CD14-positive monocyte (primary cell): ENCODE data around the gene KLK12. TPM values are rescaled to one million over a fixed set of nuclear protein-coding genes. Genes with fewer than 3 reads are reported as not detected.

ENCODE experiments used
- DNase-seq, 3 donors: peaks; one replicate each; pipeline ENCODE4 v3.0.0-alpha.2; 2011 to 2022
- H2AFZ ChIP-seq: 2 replicates; pipeline ENCODE4 v1.6.0; 2012; ENCODE audit warnings: mild to moderate bottlenecking, low read depth, low read length, inconsistent platforms; ENCODE audit not compliant: insufficient read depth, poor library complexity, severe bottlenecking
- H3K27ac ChIP-seq, 2 donors: 1 replicate in 1 of 2; 2 replicates in 1 of 2; pipeline ENCODE4 v1.5.1; 2012 to 2013; ENCODE audit warnings: low read length in 2 of 2, control low read depth in 1 of 2, inconsistent platforms in 1 of 2, low read depth in 1 of 2, mild to moderate bottlenecking in 1 of 2
- H3K27me3 ChIP-seq, 2 donors: one replicate each; pipeline versions ENCODE4 v1.6.0 to v1.6.1; 2011 to 2013; ENCODE audit warnings: low read length in 2 of 2; ENCODE audit not compliant: control insufficient read depth in 2 of 2, insufficient read depth in 2 of 2
- H3K36me3 ChIP-seq, 2 donors: replicated peaks in 1 of 2; 1 replicate in 1 of 2; 2 replicates in 1 of 2; pipeline versions ENCODE4 v1.5.1 to v1.6.1; 2012 to 2013; ENCODE audit warnings: low read length in 2 of 2, control low read depth in 1 of 2, inconsistent platforms in 1 of 2, mild to moderate bottlenecking in 1 of 2; ENCODE audit not compliant: insufficient read depth in 2 of 2, control insufficient read depth in 1 of 2
- H3K4me1 ChIP-seq, 2 donors: 1 replicate in 1 of 2; 2 replicates in 1 of 2; pipeline versions ENCODE4 v1.5.1 to v1.6.1; 2012 to 2013; ENCODE audit warnings: low read length in 2 of 2, control low read depth in 1 of 2, inconsistent platforms in 1 of 2, mild to moderate bottlenecking in 1 of 2, moderate library complexity in 1 of 2; ENCODE audit not compliant: insufficient read depth in 2 of 2, control insufficient read depth in 1 of 2
- H3K4me2 ChIP-seq: replicated peaks from 2 replicates; pipeline ENCODE3; 2012; ENCODE audit warnings: low read length, moderate library complexity, mild to moderate bottlenecking; ENCODE audit not compliant: poor library complexity, severe bottlenecking; ENCODE audit errors: extremely low read depth
- H3K4me3 ChIP-seq, 3 experiments: fragments of 200-600 bp in 1 of 3; sonication (generic) in 1 of 3; replicated peaks in 1 of 3; 1 replicate in 2 of 3; 2 replicates in 1 of 3; pipeline ENCODE4 v1.5.1; 2011 to 2013; ENCODE audit warnings: low read length in 3 of 3, mild to moderate bottlenecking in 3 of 3, control low read depth in 2 of 3, low read depth in 2 of 3, inconsistent platforms in 1 of 3, moderate library complexity in 1 of 3
- H3K79me2 ChIP-seq: 2 replicates; pipeline ENCODE4 v1.6.0; 2012; ENCODE audit warnings: mild to moderate bottlenecking, control low read depth, inconsistent platforms, low read length, moderate library complexity; ENCODE audit not compliant: insufficient read depth
- H3K9ac ChIP-seq: 2 replicates; pipeline ENCODE4 v1.6.0; 2017; ENCODE audit warnings: low read length, mild to moderate bottlenecking; ENCODE audit not compliant: insufficient read depth, poor library complexity, severe bottlenecking
- H3K9me3 ChIP-seq, 2 donors: replicated peaks in 1 of 2; 1 replicate in 1 of 2; 2 replicates in 1 of 2; pipeline versions ENCODE4 v1.5.1 to v1.6.1; 2012 to 2013; ENCODE audit warnings: low read length in 2 of 2, control low read depth in 1 of 2; ENCODE audit not compliant: control insufficient read depth in 1 of 2, insufficient read depth in 1 of 2
- H4K20me1 ChIP-seq: 2 replicates; pipeline ENCODE4 v1.6.0; 2012; ENCODE audit warnings: mild to moderate bottlenecking, low read length, control low read depth, moderate library complexity; ENCODE audit not compliant: insufficient read depth
- H3K27ac Mint-ChIP-seq, 7 donors: one replicate each; pipeline ENCODE4 v1.8.0; 2020; ENCODE audit warnings: mild to moderate bottlenecking in 7 of 7, mixed read lengths in 7 of 7, moderate library complexity in 6 of 7, inconsistent platforms in 2 of 7
- H3K27me3 Mint-ChIP-seq, 3 donors: one replicate each; pipeline ENCODE4 v1.8.0; 2021 to 2022; ENCODE audit warnings: low read depth in 3 of 3, mild to moderate bottlenecking in 3 of 3, mixed read lengths in 3 of 3, moderate library complexity in 3 of 3, inconsistent platforms in 1 of 3
- H3K36me3 Mint-ChIP-seq, 2 donors: one replicate each; pipeline ENCODE4 v1.8.0; 2020; ENCODE audit warnings: mixed read lengths in 2 of 2, inconsistent platforms in 1 of 2, mild to moderate bottlenecking in 1 of 2
- H3K4me1 Mint-ChIP-seq: one replicate; pipeline ENCODE4 v1.8.0; 2020; ENCODE audit warnings: mild to moderate bottlenecking, mixed read lengths
- H3K4me3 Mint-ChIP-seq, 2 donors: one replicate each; pipeline ENCODE4 v1.8.0; 2020; ENCODE audit warnings: mild to moderate bottlenecking in 2 of 2, mixed read lengths in 2 of 2, moderate library complexity in 1 of 2
- H3K9me3 Mint-ChIP-seq, 7 donors: one replicate each; pipeline ENCODE4 v1.8.0; 2020 to 2022; ENCODE audit warnings: mixed read lengths in 7 of 7, mild to moderate bottlenecking in 6 of 7, moderate library complexity in 6 of 7, inconsistent platforms in 2 of 7
- CTCF ChIP-seq: fragments of 200-600 bp; IDR thresholded peaks from one replicate; pipeline ENCODE4 v1.8.0; 2022; ENCODE audit warnings: antibody characterized with exemption, mild to moderate bottlenecking
- WGBS: methylation state at CpG from one replicate; pipeline ENCODE4 v1.1.5; 2013; ENCODE audit warnings: missing lambda C conversion rate; ENCODE audit not compliant: insufficient coverage; 5-methylcytosine and 5-hydroxymethylcytosine counted together
- intact Hi-C, 2 donors: fragments of 100-400 bp; cut with micrococcal nuclease; formaldehyde crosslinking; loops; one replicate each; pipeline versions ENCODE4 v1.15.0 to v1.15.1; 2023
- polyA plus RNA-seq, 3 donors: library from polyadenylated mRNA; depleted of rRNA in 1 of 3; unstranded in 2 of 3; stranded (reverse) in 1 of 3; fragments of 300-500 nt in 2 of 3; fragments of >200 nt in 1 of 3; fragmentation: Illumina TruSeq in 2 of 3; gene quantifications; 1 replicate in 2 of 3; 2 replicates in 1 of 3; pipeline ENCODE4 v1.2.3, GENCODE V29; 2012 to 2021

KLK12 gene
- polyA plus RNA-seq, 3 donors, result not detected

DNA sequence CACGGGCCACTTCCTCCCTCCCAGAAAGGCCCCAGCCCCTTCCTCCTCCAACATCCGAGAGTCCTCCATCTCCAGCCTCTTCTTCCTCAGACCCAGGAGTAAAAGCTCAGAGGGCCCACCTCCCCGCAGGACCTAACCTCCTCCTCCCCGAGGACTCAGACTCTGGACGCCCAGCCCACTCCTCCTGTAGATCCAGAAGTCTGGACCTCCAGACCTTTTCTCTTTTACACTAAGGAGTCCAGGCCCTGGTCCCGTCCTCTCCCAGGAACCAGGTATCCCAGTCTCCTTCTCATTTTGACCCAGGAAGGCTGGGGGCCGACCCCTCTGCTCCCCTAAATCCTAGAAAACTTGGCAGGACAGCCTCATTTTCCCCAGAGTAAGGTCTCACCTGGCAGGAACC lies 31.5 kb downstream of the KLK12 start:
- Histone ChIP-seq H3K4me1 (no peaks in the 10 kb centered on the region), H3K9ac (no peak overlapping the region), H3K79me2 (no peaks in the 10 kb centered on the region), H2AFZ (no peak overlapping the region), H3K9me3 (peaks cover 5% of the 10 kb centered on the region in 2 donors), H3K27me3 (peaks cover 0 to 4% of the 10 kb centered on the region in 2 donors), H3K36me3 (no peaks in the 10 kb centered on the region), H3K27ac (no peak overlapping the region), H3K4me2 (no peak overlapping the region), H4K20me1 (no peaks in the 10 kb centered on the region), H3K4me3 (no peak overlapping the region)
- Mint-ChIP-seq H3K4me3 (no peak overlapping the region), H3K27ac (peak overlapping the region in 1 of 7 donors; percentile 49), H3K27me3 (peaks cover 17 to 50% (median 34%) of the 10 kb centered on the region in 3 donors), H3K4me1 (peaks cover 4% of the 10 kb centered on the region), H3K9me3 (peaks cover 4 to 13% (median 8%) of the 10 kb centered on the region in 7 donors), H3K36me3 (no peaks in the 10 kb centered on the region)
- 67% methylated on average over 7 of the region's 7 CpGs for WGBS
- no peak for DNase-seq
- intact Hi-C loops, result no loop called here
- TF ChIP-seq CTCF, result no peak

DNA sequence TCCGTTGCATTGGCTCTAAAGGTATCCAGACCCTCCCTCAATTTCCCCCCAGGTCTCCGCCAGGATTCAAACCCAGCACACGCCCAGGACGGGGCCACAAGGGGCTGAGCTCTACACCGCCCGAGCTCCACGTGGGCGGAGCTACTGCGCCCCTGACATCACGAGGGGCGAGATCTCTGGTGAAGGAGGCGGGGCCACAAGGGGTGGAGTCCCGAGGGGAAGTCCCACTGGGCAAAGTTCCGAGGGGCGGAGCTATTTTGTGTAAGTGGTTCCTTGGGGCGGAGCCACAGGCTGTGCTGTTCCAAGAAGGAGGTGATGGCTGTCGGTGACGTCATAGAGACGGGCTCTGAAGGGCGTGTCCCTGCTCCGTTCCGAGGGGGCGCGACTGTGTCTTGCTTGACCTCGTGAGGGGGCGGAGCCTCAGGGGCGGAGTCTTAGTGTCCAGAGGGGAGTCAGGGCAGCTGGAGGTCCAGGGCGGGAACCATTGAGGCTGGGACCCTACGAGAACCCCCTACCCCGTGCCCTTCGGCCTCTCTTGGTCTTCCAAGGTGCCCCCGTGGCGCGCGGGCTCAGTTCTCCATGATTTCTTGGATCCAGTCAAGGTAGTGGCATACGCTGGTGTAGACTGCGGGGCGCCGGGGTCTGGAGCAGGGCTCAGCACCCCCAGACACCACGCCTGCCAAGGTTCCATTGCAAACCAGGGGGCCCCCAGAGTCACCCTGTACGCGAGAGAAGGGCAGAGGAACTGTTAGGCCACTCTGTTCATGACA lies 32.1 kb downstream of the KLK12 start:
- Histone ChIP-seq H3K79me2 (no peaks in the 10 kb centered on the region), H4K20me1 (no peaks in the 10 kb centered on the region), H3K27me3 (peaks cover 0 to 4% of the 10 kb centered on the region in 2 donors), H3K4me1 (no peaks in the 10 kb centered on the region), H2AFZ (no peak overlapping the region), H3K9ac (no peak overlapping the region), H3K4me2 (no peak overlapping the region), H3K27ac (no peak overlapping the region), H3K9me3 (peaks cover 5% of the 10 kb centered on the region in 2 donors), H3K4me3 (no peak overlapping the region), H3K36me3 (no peaks in the 10 kb centered on the region)
- TF ChIP-seq CTCF, result no peak
- 73% methylated on average over 39 of the region's 42 CpGs for WGBS
- Mint-ChIP-seq H3K4me3 (peak overlapping the region in 1 of 2 donors; percentile 51), H3K27ac (no peak overlapping the region), H3K4me1 (peaks cover 4% of the 10 kb centered on the region), H3K9me3 (peaks cover 4 to 13% (median 8%) of the 10 kb centered on the region in 7 donors), H3K27me3 (peaks cover 17 to 52% (median 32%) of the 10 kb centered on the region in 3 donors), H3K36me3 (no peaks in the 10 kb centered on the region)
- DNase-seq, result peak in 1 of 3 donors; percentile 16
- intact Hi-C loops, result no loop called here
